Measurements from ENCODE around the gene LSM7.

GRCh38 chr19:2361246-2362045 is 33.1 kb upstream of the LSM7 start:
- no peak for TF ChIP-seq POLR2A (IDR thresholded peaks at IDR 0.05)
- TF ChIP-seq, protein P1, sequence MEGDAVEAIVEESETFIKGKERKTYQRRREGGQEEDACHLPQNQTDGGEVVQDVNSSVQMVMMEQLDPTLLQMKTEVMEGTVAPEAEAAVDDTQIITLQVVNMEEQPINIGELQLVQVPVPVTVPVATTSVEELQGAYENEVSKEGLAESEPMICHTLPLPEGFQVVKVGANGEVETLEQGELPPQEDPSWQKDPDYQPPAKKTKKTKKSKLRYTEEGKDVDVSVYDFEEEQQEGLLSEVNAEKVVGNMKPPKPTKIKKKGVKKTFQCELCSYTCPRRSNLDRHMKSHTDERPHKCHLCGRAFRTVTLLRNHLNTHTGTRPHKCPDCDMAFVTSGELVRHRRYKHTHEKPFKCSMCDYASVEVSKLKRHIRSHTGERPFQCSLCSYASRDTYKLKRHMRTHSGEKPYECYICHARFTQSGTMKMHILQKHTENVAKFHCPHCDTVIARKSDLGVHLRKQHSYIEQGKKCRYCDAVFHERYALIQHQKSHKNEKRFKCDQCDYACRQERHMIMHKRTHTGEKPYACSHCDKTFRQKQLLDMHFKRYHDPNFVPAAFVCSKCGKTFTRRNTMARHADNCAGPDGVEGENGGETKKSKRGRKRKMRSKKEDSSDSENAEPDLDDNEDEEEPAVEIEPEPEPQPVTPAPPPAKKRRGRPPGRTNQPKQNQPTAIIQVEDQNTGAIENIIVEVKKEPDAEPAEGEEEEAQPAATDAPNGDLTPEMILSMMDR (IDR thresholded peaks at IDR 0.05), result no peak
